GM18502 (cell line): ENCODE measurements around the gene STIM1.
"Not testable (repeated sequence)": the region's sequence is repeated elsewhere in the genome, so short reads cannot be mapped to it uniquely, and the experiment has no call there.

Experiments
- ATAC-seq: cut with Tn5 transposase; IDR thresholded peaks from one replicate; pipeline ENCODE4 v1.9.1; 2021; ENCODE audit warnings: mild to moderate bottlenecking; ENCODE audit not compliant: unreplicated experiment, poor library complexity

STIM1 gene

DNA sequence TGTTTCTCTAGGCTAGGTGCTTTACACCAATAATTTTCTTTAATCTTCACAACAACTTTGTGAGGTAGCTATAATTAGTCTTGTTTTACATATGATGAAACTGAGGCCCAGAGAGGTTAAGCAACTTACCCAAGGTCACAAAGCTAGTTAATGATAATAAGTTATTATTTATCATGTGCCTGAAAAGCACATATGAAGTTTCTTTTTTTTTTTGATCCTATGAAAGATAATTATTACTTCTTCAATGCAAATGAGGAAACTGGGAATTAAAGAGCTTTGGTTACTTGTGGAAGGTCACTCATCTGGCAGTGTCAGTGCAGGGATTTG is 22.8 kb downstream of the STIM1 start:
- ATAC-seq = no peak

DNA sequence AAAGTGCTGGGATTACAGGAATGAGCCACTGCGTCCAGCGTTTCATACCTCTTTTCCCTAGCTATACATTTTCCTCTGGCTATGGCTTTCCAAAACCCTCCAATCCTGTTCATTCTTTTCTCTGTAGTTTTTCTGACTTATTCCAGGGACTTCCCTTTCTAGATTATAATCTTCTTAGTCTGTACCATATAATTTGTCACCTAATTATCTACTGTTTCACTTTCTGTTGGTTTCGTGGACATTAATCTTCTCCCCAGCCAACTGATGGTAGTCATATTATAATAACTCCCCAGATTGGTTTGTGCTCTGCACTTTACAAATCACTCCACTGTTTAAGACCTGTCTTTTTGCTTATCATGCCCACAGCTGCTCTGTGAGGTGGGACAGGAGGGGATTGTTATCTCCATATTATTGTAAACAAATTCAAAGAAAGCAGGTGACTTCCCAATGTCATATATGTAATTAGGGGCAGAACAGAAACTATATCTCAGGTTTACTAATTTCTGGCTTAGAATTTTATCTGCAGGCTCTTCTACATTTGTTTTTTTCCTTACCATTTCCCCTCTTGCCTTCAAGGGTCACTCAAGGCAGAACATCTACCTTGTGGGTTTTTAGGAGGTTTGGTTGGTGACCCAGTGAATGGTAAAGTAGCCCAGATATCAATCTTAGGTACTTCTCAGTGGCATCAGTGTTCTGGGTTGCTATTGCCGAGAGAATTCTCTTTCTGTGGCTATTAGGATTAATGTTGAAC is 23.9 kb downstream of the STIM1 start:
- peak; percentile 48 for ATAC-seq

DNA sequence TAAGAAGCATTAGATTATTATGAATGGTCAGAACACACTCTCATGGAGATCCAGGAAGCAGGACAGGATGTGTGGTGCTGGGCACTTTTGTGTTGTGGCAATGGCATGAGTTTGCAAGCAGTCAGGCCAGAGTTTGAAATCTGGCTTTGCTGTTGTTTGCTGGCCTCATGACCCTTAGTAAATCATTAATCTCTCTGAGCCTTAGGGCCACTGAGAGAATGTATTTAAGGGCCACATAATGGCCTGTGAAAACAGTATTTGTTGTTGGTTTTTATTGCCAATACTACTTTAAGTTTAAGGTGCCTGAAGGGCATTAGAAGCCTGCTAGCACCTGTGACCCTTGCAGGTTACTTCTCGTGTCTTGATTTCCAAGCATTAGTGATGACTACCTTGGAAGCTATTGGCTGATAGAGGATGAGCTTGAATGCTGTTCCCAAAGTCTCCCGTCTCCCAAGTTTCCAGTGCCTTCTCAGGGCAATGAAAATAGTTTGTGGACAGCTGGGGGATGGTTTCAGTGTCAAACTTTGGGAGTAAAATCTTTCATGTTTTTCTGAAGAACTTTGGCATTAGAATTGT is 24.6 kb downstream of the STIM1 start:
- peak; percentile 22 for ATAC-seq

DNA sequence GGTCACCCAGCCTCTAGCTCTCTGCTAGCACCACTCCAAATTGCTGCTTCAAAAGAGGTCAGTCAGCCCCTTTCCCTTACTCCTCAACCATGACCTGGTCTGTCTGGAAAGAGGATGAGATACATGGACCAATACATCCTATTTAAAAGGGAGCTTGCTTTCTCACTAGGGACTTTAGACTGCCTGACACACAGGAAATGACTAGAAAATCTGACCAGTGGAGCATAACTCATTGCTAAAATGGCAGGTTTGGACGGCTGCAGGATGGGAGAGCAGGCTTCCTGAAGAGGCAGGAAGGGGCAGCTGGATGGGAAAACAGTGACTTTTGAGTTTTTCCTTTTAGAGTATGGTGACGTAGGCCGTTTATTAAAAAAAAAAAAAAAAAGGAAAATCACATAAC is 25.3 kb downstream of the STIM1 start:
- ATAC-seq = peak; percentile 42

DNA sequence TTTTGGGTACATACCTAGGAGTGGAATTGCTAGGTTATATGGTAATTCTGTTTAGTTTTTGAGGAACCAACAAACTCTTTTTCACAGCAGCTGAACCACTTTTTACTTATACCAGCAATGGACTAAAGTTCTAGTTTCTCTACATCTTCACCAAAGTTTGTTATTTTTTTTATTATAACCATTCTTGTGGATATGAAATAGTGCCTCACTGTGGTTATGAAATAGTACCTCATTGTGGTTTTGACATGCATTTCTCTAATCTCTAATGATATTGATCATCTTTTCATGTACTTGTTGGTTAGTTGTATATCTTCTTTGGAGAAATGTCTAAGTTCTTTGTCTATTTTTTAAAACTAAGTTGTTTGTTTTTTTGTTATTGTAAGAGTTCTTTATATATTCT is 27.2 kb downstream of the STIM1 start:
- no peak for ATAC-seq

DNA sequence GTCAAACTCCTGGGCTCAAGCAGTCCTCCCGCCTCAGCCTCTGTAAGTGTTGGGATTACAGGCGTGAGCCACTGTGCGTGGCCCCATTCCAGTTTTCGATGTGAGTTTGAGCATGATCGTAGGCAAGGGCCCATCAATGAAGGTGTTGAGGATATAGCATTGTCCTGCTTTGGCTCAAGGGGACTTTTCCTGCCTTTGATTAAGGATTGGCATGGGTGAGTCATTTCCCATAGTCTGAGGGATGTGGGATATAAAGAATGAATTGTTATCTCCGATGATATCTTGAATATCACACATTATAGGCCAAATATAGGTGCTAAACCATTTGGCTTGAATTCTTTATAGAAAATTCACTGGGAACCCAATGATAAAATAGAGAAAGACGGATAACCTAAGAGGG is 30.4 kb downstream of the STIM1 start:
- no peak for ATAC-seq

DNA sequence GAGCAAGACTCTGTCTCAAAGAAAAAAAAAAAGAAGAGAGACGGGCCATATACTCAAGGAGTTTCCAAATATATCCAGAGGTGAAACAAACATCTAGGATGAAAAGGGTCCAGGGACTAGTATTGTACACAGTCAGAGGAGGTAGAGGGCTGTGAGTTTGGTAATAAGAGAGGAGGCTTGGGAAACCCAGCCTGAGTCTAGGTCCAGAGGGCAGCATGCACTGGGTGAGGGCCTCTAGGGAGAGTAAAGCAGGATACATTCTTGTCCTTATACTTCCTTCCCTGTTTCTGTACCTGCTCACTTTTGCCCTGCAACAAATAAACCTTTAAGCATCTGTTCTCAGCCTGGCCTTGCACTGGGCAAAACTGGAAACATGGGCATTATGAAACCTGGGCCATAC is 31.5 kb downstream of the STIM1 start:
- ATAC-seq = no peak

DNA sequence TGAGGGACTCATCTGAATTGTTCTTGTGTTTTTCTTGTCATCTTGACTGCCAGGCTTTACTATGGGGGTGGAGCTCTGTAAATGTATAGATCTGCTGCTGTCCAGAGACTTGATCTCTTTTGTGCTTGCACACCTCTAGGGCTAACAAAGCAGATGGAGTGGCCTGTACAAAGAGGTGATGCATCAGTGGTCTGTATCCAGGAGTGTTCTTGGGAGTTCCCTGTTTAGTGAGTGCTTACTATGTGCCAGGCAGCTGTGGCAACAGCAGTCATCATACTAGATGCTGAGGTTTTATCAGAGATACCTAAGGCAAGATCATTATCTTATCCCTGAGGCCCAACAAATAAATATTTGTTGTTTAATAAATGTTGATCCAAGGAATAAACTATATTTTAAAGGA is 33.4 kb downstream of the STIM1 start:
- ATAC-seq = no peak

DNA sequence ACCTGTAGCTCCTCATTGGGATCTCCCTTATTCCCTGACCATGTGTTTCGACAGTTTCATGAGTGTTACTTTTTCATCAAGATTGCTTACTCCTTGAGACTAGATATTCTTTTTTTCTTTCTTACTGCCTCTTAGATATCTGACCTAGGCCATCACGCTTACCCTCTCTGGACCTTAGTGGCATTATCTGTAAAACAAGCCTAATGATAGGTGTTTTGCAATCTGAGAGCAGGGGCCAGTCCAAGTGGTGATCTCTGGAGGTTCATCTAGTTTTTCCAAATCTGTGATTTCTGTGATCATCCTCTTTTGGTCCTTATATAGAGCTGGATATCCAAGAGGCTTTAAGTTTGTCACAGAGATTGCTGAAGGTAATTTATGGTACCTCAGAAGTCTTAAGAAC is 34.5 kb downstream of the STIM1 start:
- no peak for ATAC-seq

DNA sequence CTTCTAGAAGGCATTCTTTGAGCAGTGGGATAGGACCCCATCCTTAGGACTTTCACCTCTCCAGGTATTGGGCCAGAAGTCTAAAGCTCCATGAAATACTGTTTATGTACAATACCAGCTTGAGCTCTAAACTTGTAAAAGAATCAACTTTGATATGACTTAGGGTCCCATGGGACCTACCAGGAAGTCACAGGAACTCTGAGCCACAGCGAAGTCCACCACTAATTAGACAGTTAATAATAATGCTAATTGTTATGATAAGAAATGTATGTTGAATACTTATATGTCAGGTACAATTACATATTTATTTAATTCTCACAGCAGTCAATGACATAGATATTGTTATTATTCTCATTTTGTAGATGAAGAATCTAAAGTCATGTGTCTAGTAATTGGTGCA is 35.3 kb downstream of the STIM1 start:
- ATAC-seq = no peak

DNA sequence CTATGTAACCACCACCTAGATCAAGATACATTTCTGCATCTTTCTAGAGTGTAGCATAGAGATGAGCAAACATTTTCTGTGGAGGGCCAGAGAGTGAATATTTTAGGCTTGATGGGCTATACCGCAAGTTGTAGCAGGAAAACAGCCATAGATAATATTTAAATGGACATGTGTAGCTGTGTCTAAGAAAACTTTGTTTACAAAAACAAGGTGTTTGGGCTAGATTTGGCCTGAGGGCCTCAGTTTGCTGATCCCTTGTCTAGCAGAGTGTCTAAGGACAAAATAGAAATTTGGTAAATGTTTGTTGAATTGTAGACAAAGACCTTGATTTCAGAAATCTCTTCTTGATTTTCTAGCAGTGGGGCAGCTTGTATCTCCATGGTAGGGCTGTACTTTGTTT is 36.3 kb downstream of the STIM1 start:
- no peak for ATAC-seq

DNA sequence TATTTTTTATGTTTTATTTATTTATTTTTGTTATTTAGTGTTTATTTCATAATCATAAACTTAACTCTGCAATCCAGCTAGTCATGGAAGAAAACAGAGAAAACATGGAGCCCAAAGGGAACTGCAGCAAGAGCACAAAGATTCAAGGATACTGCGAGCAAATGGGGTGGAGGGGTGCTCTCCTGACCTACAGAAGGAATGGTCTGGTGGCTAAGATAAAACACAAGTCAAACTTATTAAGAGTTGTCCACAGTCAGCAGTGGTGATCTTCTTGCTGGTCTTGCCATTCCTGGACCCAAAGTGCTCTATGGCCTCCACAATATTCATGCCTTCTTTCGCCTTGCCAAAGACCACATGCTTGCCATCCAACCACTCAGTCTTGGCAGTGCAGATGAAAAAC is 36.7 kb downstream of the STIM1 start:
- ATAC-seq = no peak

DNA sequence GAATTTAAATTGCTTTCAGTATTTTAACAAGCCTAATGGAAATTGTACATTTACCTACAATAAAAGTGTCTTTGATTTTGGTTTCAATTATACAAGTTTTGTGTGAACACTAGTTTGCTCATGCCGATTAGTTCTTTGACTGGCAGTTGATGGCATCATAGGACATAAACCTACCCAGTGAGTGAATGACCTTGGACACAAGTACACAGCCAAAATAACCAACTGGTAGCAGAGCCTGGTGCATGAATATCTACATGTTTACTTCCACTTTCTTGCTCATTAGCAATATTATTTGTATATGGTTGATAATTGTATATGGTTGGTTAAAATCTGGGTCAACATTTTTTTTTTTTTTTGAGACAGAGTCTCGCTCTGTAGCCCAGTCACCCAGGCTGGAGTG is 37.8 kb downstream of the STIM1 start:
- ATAC-seq = no peak

DNA sequence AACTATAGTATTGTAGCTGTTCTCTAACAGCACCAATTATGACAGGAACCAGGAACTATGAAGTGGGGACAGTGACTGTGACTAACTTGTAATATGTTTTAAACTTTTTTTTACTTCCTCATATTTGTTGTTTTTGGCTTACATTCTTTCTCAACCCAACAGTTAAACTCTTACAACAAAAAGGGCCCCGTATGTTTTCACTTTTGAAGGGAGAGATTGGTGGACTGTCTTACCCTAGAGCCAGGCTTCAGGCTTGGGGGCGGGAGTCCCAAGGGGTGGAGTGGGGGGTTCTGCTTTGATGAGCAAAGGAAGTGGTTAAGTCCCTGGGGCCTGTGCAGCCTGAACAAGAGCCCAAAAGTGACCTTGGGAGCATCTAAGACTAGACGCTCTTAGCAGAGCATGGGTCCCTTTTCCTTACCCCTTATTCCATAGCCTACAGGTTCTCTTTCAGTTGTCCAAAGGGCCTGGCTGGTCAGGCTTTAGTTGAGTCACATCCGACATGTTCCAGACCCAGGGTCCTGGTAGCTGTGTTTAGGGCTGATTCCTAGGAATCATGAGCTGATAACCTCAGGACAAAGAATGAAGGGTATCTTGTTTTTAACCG is 38.8 kb downstream of the STIM1 start:
- peak; percentile 99 for ATAC-seq

DNA sequence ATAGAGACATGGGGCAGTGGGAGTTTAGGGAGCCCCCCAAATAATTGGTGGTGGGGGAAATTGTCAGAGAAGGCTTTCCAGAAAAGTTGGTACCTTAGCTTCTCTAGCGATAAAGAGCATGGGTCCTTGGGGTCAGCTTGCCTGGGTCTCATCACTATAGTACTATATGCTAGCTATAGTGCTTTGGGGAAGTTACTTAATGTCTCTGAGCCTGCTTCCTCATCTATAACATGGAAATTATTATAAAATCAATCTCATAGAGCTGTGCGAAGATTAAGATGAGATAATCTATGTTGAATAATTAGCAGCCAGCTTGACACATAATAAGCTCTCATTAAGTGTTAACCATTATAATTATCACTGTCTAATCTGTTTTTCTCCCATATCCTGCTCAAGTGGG is 41.2 kb downstream of the STIM1 start:
- ATAC-seq = no peak

DNA sequence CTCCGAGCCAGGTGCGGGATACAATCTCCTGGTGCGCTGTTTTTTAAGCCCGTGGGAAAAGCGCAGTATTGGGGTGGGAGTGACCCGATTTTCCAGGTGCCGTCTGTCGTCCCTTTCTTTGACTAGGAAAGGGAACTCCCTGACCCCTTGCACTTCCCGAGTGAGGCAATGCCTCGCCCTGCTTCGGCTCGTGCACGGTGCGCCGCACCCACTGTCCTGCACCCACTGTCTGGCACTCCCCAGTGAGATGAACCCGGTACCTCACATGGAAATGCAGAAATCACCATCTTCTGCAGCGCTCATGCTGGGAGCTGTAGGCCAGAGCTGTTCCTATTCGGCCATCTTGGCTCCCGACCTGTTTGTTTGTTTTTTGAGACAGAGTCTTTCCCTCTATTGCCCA is 44.8 kb downstream of the STIM1 start:
- not testable (repeated sequence) for ATAC-seq

DNA sequence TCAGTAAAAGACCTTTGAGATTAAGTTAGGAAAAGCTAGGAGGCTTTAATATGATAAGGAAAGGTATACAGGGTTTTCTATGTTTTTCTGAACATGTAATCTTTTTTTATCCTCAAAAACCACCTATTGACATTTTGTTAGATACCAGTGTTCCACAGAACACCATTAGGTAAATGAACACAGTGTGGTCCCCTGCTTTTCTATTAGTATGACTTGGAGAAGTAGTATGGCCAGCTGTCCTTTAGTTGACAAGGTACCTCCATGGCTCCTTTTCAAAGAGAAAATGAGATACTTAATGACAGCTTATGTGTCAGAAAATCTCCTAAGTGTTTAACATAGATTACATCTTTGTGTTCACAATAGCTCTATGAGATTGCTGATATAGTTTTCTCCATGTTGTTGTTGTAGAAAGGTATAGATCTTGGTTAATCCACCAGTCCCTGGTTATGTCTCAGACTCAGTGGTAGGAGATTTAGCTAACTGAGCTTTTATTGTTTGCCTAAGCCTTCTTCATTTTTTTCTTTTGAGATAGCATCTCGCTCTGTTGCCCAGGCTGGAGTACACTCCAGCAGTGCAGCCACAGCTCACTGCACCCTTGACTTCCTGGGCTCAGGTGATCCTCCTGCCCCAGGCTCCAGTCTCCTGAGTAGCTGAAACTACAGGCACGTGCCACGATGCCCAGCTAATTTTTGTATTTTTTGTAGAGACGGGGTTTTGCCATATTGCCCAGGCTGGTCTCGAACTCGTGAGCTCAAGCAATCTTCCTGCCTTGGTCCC is 46.0 kb downstream of the STIM1 start:
- ATAC-seq = no peak

DNA sequence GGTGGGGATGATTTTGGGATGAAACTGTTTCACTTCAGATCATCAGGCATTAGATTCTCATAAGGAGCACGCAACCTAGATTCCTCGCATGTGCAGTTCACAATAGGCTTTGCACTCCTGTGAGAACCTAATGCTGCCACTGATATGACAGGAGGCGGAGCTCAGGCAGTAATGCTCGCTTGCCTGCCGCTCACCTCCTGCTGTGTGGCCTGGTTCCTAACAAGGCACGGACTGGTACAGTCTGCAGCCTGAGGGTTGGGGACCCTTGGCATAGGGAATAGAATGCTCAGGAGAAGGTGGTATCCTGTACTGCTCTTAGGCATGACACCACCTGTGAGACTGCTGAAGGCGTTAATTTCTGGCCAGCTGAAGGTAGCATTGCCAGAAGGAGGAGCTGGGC is 47.0 kb downstream of the STIM1 start:
- no peak for ATAC-seq

DNA sequence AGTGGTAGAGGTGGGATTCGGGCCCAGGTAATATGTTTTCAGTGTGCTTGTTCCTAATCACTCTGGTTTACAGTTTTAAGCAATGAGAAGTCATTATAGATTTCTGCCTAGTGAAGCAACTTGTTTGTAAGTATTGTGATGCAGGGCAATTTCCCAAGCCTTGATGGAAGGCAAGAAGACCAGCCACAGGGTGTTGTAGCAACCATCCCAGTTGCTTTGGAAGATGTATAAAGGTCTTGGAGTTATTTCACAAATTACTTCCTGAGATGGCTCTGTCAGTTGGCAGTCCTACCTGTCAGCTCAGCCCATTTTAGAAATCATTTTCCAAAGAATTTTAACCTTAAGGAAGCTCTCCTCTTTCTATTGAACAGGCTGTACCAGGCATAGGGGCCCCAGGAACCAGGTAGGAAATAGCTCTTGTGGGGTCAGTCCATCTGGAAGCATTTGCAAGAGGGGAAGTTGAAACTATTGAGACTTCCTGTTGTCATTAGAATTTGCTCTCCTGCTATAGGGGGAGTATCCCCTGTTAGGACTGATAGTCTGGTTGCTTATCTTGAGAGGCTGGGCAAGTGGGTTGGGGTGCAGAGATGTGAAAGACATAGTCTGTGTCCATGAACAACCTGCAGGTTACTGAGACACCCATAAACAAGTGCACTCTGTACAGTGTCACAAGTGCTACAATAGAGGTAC is 47.9 kb downstream of the STIM1 start:
- ATAC-seq = peak; percentile 50

DNA sequence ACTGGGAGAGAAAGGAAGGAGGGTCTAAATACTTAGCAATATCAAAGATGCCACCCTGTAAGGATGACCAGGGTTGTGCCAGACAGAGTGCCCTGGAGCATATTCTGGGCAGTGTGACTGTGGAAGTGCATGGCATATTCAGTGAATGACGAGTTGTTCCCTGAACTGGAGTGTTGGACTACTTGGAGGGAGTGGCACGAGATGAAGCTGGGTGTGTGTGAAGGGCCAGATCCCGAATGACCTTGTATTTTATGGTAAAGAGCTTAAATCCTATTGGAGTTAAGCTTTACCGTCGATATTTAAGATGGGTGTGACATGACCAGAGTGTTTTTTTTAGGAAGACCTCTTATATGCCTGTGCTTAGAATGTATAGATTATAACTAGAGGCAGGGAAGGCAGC is 48.8 kb downstream of the STIM1 start:
- no peak for ATAC-seq
